Measurements from ENCODE around the gene TCF4.

Gene TCF4

DNA sequence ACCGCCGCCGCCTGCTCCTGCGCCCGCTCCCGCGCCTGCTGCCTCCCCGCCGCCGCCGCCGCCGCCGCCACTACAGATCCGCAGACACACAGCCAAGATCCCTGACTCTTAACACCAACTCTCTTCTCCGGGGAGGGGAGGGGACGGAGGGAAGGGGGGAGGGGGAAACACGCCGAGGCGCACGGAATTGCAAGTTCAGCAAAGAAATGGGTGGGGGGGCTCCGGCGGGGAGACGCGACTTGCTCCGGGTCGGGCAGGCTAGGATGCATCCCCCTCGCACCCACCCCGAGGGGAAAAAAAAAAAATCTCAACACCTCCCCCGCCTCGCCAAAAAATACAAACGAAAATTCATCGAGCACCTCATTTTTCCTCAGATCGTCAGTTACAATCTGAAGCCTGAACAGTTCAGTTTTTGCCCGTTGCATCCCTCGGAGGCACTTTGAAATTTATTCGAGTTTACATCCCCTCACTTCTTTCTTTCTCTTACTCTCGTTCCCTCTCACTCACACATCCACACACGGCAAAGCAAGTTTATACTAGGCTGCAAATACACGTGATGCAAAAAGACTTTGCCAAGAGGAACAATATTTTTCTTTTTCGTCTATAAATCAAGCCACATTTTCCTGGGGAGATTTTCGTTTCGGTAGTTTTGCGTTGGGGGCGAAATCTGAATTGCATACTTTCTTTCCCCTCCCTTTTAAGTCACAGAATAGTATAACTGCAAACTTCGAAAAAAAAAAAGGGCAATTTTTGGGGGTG is at the start of gene TCF4:
TCF4 (minus strand) TSS at position 82 of the 759 bp plus-strand sequence. CDS start 1,076 bp downstream, outside the sequence.
- peak; percentile 64 for DNase-seq (ENCODE audit: low read depth)
- H3K4me3 ChIP-seq (ENCODE audit: low read length): peak within 1 kb of the TSS; percentile 72
- TF ChIP-seq, protein P1, sequence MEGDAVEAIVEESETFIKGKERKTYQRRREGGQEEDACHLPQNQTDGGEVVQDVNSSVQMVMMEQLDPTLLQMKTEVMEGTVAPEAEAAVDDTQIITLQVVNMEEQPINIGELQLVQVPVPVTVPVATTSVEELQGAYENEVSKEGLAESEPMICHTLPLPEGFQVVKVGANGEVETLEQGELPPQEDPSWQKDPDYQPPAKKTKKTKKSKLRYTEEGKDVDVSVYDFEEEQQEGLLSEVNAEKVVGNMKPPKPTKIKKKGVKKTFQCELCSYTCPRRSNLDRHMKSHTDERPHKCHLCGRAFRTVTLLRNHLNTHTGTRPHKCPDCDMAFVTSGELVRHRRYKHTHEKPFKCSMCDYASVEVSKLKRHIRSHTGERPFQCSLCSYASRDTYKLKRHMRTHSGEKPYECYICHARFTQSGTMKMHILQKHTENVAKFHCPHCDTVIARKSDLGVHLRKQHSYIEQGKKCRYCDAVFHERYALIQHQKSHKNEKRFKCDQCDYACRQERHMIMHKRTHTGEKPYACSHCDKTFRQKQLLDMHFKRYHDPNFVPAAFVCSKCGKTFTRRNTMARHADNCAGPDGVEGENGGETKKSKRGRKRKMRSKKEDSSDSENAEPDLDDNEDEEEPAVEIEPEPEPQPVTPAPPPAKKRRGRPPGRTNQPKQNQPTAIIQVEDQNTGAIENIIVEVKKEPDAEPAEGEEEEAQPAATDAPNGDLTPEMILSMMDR (IDR thresholded peaks at IDR 0.05; ENCODE audit: insufficient read depth, low read depth, low read length, missing control alignments): no peak

GRCh38 chr18:55637204-55637603 is 49.2 kb upstream of the TCF4 start:
- no peak for DNase-seq (ENCODE audit: low read depth)
- no peak overlapping the region for H3K4me3 ChIP-seq (ENCODE audit: low read length)
- TF ChIP-seq, protein P1 (IDR thresholded peaks at IDR 0.05; ENCODE audit: insufficient read depth, low read depth, low read length, missing control alignments): no peak

DNA sequence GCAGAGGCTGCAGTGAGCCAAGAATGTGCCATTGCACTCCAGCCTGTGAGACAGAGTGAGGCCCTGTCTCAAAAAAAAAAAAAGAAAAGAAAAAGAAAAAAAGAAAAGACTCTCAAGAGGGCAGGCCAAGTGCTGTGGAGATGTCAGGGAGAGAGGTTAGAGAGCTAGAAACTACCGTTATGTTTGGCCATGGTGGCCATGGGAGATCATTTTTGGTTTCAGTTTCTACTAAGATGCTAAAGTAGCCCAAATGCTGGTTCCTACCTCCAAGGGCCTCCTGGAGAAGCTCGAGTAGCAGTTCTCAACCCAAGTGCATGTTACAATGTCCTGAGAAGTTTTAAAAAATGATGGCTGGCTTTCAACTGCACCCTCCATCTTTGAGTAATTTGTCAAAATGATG is 47.4 kb upstream of the TCF4 start:
- TF ChIP-seq, protein P1 (IDR thresholded peaks at IDR 0.05; ENCODE audit: insufficient read depth, low read depth, low read length, missing control alignments): no peak
- DNase-seq (ENCODE audit: low read depth): no peak
- H3K4me3 ChIP-seq (ENCODE audit: low read length): no peak overlapping the region

- no peak overlapping the region for H3K4me3 ChIP-seq (ENCODE audit: low read length)
- TF ChIP-seq, protein P1 (IDR thresholded peaks at IDR 0.05; ENCODE audit: insufficient read depth, low read depth, low read length, missing control alignments): no peak
- DNase-seq (ENCODE audit: low read depth): peak; percentile 88
These were observed 46.6 kb upstream of the TCF4 start for GRCh38 chr18:55634545-55634944.

DNA sequence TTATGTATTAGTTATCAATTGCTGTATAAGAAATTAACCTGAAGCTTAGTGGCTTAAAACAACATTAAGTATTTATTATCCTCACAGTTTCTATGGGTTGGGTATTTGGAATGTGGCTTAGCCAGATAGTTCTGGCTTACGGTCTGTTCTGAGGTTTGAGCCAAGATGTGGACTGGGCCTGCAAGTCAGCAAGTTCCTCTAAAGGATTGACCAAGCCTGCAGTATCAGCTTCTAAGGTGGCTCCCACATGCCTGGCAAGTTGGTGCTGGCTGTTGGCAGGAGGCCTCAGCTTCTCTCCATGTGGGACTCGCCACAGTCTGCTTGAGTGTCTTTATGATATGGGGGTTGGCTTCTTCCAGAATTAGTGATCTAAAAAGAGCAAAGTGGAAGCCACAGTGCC is 45.0 kb upstream of the TCF4 start:
- DNase-seq (ENCODE audit: low read depth): peak; percentile 94
- TF ChIP-seq, protein P1 (IDR thresholded peaks at IDR 0.05; ENCODE audit: insufficient read depth, low read depth, low read length, missing control alignments): no peak
- H3K4me3 ChIP-seq (ENCODE audit: low read length): no peak overlapping the region

DNA sequence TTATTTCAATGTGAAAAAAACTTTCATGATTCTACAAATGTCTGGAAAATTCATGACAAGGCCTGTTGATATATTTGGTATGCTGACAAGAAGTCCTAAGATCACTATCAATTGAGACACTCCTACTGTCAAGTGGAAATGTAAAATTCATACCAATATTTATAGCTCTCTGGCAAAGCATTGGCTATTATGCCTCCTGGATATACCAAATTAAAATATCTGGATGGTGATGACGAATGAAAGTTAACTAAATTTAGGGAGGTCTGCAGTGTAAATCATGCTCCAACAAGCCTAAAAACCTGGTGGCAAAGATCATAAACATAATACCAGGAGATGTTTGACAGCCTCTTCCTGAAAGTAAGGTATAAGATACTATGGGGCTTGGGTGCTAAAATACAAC is 41.1 kb upstream of the TCF4 start:
- DNase-seq (ENCODE audit: low read depth): no peak
- no peak overlapping the region for H3K4me3 ChIP-seq (ENCODE audit: low read length)
- TF ChIP-seq, protein P1 (IDR thresholded peaks at IDR 0.05; ENCODE audit: insufficient read depth, low read depth, low read length, missing control alignments): no peak

GRCh38 chr18:55627007-55627406 is 39.0 kb upstream of the TCF4 start:
- no peak for DNase-seq (ENCODE audit: low read depth)
- H3K4me3 ChIP-seq (ENCODE audit: low read length): no peak overlapping the region
- TF ChIP-seq, protein P1 (IDR thresholded peaks at IDR 0.05; ENCODE audit: insufficient read depth, low read depth, low read length, missing control alignments): no peak

Data from epithelial cell of esophagus (primary cell).